ENCODE measurements around the gene DDX20.
A peak's percentile ranks its signal among the peaks of the same experiment; 100 is the strongest.

Gene DDX20, protein sequence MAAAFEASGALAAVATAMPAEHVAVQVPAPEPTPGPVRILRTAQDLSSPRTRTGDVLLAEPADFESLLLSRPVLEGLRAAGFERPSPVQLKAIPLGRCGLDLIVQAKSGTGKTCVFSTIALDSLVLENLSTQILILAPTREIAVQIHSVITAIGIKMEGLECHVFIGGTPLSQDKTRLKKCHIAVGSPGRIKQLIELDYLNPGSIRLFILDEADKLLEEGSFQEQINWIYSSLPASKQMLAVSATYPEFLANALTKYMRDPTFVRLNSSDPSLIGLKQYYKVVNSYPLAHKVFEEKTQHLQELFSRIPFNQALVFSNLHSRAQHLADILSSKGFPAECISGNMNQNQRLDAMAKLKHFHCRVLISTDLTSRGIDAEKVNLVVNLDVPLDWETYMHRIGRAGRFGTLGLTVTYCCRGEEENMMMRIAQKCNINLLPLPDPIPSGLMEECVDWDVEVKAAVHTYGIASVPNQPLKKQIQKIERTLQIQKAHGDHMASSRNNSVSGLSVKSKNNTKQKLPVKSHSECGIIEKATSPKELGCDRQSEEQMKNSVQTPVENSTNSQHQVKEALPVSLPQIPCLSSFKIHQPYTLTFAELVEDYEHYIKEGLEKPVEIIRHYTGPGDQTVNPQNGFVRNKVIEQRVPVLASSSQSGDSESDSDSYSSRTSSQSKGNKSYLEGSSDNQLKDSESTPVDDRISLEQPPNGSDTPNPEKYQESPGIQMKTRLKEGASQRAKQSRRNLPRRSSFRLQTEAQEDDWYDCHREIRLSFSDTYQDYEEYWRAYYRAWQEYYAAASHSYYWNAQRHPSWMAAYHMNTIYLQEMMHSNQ

DNA sequence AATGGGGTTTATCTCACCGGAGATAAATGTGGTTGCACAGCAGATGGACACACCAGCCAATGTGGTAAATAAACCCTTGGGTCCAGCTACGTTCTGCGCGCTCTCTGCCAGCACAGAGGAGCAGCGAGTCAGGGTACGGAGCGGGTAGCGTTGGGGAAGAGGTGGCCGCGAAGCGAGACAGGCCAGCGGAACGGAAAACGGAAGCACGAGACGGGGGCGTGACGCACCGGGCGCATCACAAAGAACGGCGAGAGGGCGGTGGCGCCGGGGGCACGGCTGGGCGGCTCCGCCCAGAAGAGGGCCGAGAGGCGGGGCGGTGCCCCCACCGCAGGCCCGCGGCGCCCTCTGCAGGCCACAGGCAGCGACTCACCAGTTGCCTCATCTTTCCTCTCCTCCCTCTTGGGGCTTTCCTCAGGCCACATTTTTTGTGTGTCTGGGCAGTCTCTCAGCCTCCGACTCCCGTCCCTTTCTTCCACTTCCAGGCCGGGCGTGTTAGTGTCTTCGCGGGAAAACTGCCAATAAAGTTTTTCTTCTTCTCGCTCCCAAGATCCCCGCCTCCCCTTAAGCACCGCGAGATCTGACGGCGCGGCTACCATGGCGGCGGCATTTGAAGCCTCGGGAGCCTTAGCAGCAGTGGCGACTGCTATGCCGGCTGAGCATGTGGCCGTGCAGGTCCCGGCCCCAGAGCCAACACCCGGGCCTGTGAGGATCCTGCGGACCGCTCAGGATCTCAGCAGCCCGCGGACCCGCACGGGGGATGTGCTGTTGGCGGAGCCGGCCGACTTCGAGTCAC, at the start of gene DDX20:
DDX20 (plus strand) TSS at position 571 of the 793 bp plus-strand sequence; CDS start at position 595, 24 bp downstream.
- peak; percentile 94 for DNase-seq

GRCh38 chr1:111706921-111707320, 48.8 kb upstream of the DDX20 start:
- DNase-seq: no peak

DNA sequence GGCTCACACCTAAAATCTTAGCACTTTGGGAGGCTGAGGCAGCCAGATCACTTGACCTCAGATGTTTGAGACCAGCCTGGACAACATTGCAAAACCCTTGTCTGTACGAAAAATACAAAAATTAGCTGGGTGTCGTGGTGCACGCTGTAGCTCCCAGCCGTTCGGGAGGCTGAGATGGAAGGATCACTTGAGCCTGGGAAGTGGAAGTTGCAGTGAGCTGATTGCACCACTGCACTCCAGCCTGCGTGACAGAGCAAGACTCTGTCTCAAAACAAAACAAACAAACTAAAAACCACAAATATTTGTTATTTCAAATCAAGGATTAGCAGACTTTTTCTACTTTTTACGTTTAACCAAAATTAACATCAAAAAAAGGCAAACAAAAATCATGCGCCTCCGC, 47.8 kb upstream of the DDX20 start:
- DNase-seq: no peak

DNA sequence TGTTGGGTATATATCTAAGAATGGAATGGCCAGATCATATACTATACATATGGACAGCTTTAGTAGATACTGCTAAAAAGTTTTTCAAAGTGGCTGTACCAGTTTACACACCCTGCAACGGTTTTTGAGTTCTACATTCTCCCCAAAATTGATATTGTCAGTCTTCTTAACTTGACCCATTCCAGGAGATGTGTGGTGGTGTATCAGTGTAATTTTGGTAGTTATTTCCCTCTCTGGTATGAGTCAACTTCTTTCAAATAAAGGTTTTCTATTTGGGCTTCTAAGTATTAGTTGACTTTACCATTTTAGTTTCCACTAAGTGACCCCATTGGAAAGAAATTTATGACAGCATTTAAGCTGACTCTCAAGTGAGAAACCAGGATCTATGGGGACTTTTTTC, 45.7 kb upstream of the DDX20 start:
- no peak for DNase-seq

DNA sequence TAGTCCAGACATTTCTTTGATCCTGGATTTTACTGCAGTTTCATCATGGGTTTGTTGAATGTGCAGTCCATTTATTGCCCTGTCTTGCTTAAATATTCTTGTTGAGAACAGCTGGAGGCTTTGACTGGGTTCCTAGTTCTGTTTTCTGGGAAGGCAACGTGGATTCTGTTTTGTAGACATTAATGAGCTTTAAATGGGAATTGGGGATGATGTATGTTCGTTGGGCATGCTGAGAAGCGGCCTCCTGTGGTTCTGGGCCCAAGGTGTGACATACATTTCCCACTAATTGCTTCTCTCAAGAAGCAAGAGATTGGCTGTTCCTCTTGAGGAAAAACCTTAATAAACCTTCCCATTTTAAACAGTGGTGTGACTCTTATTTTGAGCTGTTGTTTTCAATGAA, 39.4 kb upstream of the DDX20 start:
- no peak for DNase-seq

DNA sequence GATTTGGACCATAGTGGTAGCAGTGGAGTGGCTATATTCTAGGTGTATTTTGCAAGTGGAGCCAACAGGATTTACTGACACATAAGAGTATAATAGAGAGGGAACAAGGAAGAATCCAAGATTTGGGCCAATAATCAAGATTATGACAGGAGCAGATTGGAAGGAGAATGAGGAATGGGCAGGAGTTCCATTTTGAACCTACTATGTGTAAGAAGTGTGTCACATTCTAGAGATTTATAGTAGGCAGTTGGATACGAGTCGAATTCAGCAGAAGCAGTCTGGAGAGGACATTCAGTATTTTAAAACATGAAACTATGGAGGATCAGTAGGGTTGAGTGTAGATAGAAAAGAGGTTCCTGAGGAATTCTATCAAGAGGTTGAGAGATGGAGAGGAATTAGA, 38.3 kb upstream of the DDX20 start:
- DNase-seq: no peak

GRCh38 chr1:111719135-111719534, 36.6 kb upstream of the DDX20 start:
- peak; percentile 53 for DNase-seq

DNA sequence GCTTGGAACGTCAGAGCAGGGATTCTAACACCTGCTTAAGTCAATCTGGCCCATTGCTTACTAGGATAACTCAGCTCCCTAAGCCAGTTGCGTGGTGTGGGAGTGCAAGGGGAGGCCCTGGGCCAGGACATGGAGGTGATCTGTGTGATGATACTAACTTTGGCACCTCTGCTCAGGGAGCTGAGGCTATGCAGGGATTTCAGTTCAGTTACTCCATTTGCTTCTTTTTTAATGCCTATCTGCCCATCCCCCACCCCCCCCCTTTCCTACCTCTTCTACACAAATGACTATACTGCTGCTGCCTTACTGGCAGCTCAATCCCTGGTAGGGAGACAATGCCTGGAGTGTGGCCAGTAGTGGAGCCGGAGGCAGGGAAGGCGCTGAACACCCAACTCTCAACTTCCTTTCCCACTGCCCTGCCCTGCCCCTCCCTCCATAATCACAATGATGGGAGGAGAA, 36.0 kb upstream of the DDX20 start:
- DNase-seq: no peak

- DNase-seq: no peak
These were observed 35.3 kb upstream of the DDX20 start for GRCh38 chr1:111720274-111720976.

- DNase-seq: no peak
These were observed 34.5 kb upstream of the DDX20 start for GRCh38 chr1:111720977-111721786.

DNA sequence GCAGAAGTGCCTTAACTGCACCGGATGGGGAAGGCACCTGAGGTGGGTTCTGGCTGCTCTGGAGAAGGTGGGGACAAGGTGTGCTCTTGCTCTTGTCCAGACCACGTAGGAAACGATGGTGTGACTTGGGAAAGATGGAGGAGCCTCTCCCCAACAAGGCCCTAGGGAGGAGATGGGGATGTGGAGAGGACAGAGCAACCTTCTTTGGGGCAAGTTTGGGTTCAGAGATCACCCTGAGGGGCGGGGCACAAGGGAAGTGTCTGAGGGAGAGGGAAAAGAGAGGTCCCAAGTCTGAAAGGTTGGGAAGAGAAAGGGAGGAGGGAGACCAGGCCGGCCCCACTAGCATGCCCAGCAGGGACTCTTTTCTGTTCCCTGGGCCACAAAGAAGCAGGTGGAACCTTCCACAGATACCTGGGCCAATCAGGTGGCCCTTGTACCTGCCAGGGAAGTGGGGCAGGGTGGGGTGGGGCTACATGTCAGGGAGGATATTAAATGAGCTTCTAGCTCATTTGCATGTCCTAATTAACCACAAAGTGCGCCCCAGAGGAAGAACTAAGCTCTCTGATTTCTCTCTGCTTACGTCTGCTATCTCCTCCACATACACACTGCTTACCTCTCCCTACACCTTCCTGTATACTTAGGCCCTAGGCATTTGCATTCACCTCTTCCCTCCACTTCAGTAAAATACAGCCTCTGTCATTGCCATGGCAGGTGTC, 32.5 kb upstream of the DDX20 start:
- peak; percentile 46 for DNase-seq

GRCh38 chr1:111723871-111724270, 31.8 kb upstream of the DDX20 start:
- DNase-seq: no peak

- DNase-seq: no peak
These were observed 30.5 kb upstream of the DDX20 start for GRCh38 chr1:111725192-111725591.

GRCh38 chr1:111727056-111727455, 28.6 kb upstream of the DDX20 start:
- peak; percentile 40 for DNase-seq

GRCh38 chr1:111729271-111729921, 26.3 kb upstream of the DDX20 start:
- DNase-seq: peak; percentile 37

DNA sequence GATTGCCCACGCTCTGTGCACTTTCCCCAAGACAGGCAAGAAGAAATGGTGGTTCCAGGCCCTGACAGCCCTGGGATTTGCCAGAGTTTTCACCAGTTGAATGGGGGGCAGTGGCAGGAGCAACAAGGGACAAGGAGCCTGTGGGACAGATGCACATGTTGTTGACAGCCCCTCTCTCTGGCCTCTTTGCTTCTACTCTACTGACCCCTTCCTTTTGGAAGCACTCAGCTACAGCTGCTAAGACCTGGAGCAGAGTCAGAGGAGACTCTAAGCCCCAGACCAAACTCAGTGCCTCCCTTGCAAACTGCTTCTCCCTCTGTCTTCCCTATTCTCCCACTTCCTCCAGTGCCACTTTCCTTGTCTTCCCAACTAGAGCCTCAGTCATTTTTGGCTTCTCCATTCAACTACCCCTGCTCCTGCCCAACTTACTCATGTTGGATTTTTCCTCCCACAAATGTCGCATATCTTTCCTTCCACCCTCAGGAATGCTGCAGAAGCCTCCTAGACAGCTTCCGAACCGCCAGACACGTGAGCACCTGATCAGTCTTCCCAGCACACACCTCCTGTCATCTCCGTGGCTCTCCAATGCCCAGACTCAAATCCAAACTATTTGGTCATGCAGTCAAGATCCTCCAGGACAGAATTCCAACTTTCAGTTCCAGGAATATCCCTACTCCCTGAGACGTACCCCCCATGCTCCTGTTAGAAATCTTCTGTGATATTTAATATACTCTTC, 25.6 kb upstream of the DDX20 start:
- peak; percentile 30 for DNase-seq

DNA sequence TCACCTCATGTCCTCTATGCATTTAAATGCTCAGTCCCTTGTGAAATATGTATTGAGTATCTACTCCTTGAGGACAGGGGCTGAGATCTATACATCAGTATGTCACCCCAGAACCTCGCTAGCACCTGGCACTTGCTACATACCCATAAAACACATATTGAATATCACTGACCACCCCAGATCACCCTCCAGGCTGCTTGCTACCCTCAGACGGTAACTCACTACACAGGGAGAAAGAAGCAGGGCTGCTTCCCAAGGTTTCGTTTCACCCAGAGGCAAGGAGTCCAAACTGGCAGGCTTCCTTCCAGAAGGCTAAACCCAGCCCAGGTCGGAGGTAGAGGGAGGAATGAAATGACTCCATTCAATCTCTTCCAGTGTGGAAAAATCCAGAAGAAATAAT, 25.0 kb upstream of the DDX20 start:
- DNase-seq: no peak

- DNase-seq: no peak
These were observed 23.7 kb upstream of the DDX20 start for GRCh38 chr1:111731956-111732355.

- peak; percentile 25 for DNase-seq
These were observed 23.0 kb upstream of the DDX20 start for GRCh38 chr1:111732718-111733117.

All from activated CD8-positive, alpha-beta memory T cell treated with anti-CD3 and anti-CD28 coated beads, Interleukin-2, amount 50 U/mL, for 48 hours (primary cell).